K562 (cell line): Measurements from ENCODE around the gene ITGA6. TPM values are rescaled to one million over a fixed set of nuclear protein-coding genes. Genes with fewer than 3 reads are reported as not detected.

Source experiments
- ATAC-seq: fragments of 200-7000 bp; cut with Tn5 transposase; 3 replicates; pipeline ENCODE4 v1.9.1; 2020; ENCODE audit warnings: moderate library complexity
- BruUV-seq: library from RNA; stranded (reverse); fragments of 400-500 nt; replicated peaks from 2 replicates; lab custom pipeline; 2021; lab: Mats Ljungman, UMichigan
- CTCF ChIA-PET: fragments of 300-600 bp; formaldehyde crosslinking; extraction: SDS; loops from one replicate; lab custom pipeline; 2021; ENCODE audit warnings: low intra/inter-chr PET ratio; lab: Yijun Ruan, JAX
- POLR2A ChIA-PET: fragments of 300-600, 350-650 bp; sonication (Branson Sonifier 250); formaldehyde crosslinking; extraction: SDS; loops from one replicate; lab custom pipeline; 2021; ENCODE audit warnings: antibody characterized with exemption, inconsistent platforms; lab: Yijun Ruan, JAX
- DNase-seq, 4 experiments: peaks; one replicate each; pipeline versions ENCODE4 v3.0.0 to v3.0.0-alpha.2; 2011 to 2018; ENCODE audit warnings: low spot score in 3 of 4, mixed read lengths in 3 of 4; ENCODE audit errors: extremely low read depth in 1 of 4
- FAIRE-seq: peaks from 2 replicates; lab custom pipeline; 2011; peaks lifted over from hg19 to GRCh38; lab: Jason Lieb, UNC
- H2AFZ ChIP-seq: 2 replicates; pipeline ENCODE4 v1.6.0; 2011; ENCODE audit warnings: low read depth, low read length, control low read depth, inconsistent platforms
- H3K27ac ChIP-seq: fragments of 200-600 bp; 3 replicates; pipeline ENCODE4 v1.8.0; 2011; ENCODE audit warnings: low read depth, mild to moderate bottlenecking, control low read depth, inconsistent platforms, low read length, moderate library complexity, mixed read lengths; ENCODE audit errors: extremely low read depth
- H3K27me3 ChIP-seq, 2 experiments: fragments of 300-600 bp in 1 of 2; 2 replicates in 1 of 2; 3 replicates in 1 of 2; pipeline versions ENCODE4 v1.6.0 to v1.8.0; 2011; ENCODE audit warnings: inconsistent platforms in 2 of 2, low read length in 2 of 2, mild to moderate bottlenecking in 1 of 2, mixed read lengths in 1 of 2, moderate library complexity in 1 of 2; ENCODE audit not compliant: control insufficient read depth in 2 of 2, insufficient read depth in 2 of 2
- H3K36me3 ChIP-seq: fragments of 300-600 bp; 3 replicates; pipeline ENCODE4 v1.8.0; 2011; ENCODE audit warnings: mild to moderate bottlenecking, low read length, inconsistent platforms; ENCODE audit not compliant: control insufficient read depth, insufficient read depth
- H3K4me1 ChIP-seq, 2 experiments: fragments of 200-600 bp in 1 of 2; replicated peaks in 1 of 2; 2 replicates in 1 of 2; 3 replicates in 1 of 2; pipeline versions ENCODE4 v1.5.1 to v1.8.0; 2011; ENCODE audit warnings: inconsistent platforms in 2 of 2, low read length in 2 of 2, mild to moderate bottlenecking in 1 of 2, mixed read lengths in 1 of 2, moderate library complexity in 1 of 2; ENCODE audit not compliant: control insufficient read depth in 2 of 2, insufficient read depth in 2 of 2
- H3K4me2 ChIP-seq: 2 replicates; pipeline ENCODE4 v1.6.1; 2011; ENCODE audit warnings: low read length, control low read depth, inconsistent platforms, mixed read lengths; ENCODE audit not compliant: insufficient read depth
- H3K4me3 ChIP-seq: fragments of 200-600 bp; sonication (generic), shearing (Covaris generic); 2 replicates; pipeline ENCODE4 v1.5.1; 2016; ENCODE audit warnings: control low read depth, inconsistent platforms
- H3K79me2 ChIP-seq: fragments of 200-600 bp; 3 replicates; pipeline ENCODE4 v1.8.0; 2011; ENCODE audit warnings: low read length, inconsistent platforms; ENCODE audit not compliant: control insufficient read depth, insufficient read depth
- H3K9ac ChIP-seq, 2 experiments: 2 replicates each; pipeline versions ENCODE4 v1.6.0 to v1.6.1; 2011; ENCODE audit warnings: low read depth in 2 of 2, low read length in 2 of 2, control low read depth in 1 of 2, inconsistent platforms in 1 of 2, mild to moderate bottlenecking in 1 of 2, mixed read lengths in 1 of 2; ENCODE audit not compliant: insufficient read depth in 1 of 2
- H3K9me1 ChIP-seq: one replicate; pipeline ENCODE4 v1.6.0; 2011; ENCODE audit warnings: inconsistent platforms, mild to moderate bottlenecking, low read length, moderate library complexity; ENCODE audit not compliant: control insufficient read depth, insufficient read depth
- H3K9me3 ChIP-seq: replicated peaks from 2 replicates; pipeline ENCODE4 v1.5.1; 2011; ENCODE audit warnings: low read depth, low read length, inconsistent platforms; ENCODE audit not compliant: control insufficient read depth, insufficient read depth
- H4K20me1 ChIP-seq: replicated peaks from 2 replicates; pipeline ENCODE4 v1.6.1; 2011; ENCODE audit warnings: low read length, inconsistent platforms, mixed read lengths; ENCODE audit not compliant: control insufficient read depth, insufficient read depth
- BRD9 ChIP-seq: fragments of 450-650 bp; IDR thresholded peaks from 2 replicates; pipeline ENCODE4 v1.6.1; 2018; ENCODE audit warnings: low read depth; ENCODE audit not compliant: partially characterized antibody
- CHD2 ChIP-seq: IDR thresholded peaks from 2 replicates; pipeline ENCODE4 v1.6.1; 2011; ENCODE audit warnings: low read depth, low read length
- FOXM1 ChIP-seq, 2 experiments: fragments of 450-650 bp in 1 of 2; sonication (generic) in 1 of 2; formaldehyde crosslinking in 1 of 2; IDR thresholded peaks; 2 replicates each; pipeline versions ENCODE4 v1.6.1 to v1.9.0; 2017 to 2022; ENCODE audit warnings: low read depth in 2 of 2, mild to moderate bottlenecking in 2 of 2, missing genetic modification reagents in 1 of 2, moderate library complexity in 1 of 2
- GABPB1 ChIP-seq: sonication (generic); formaldehyde crosslinking; IDR thresholded peaks from 2 replicates; pipeline ENCODE4 v1.8.0; 2022; ENCODE audit warnings: mild to moderate bottlenecking, missing genetic modification reagents
- GTF2E2 ChIP-seq: fragments of 200-800 bp; sonication (Bioruptor generic); IDR thresholded peaks from 2 replicates; pipeline ENCODE4 v1.6.1; 2016; ENCODE audit warnings: missing genetic modification characterization, missing compliant biosample characterization
- IRF2 ChIP-seq: sonication (generic); formaldehyde crosslinking; IDR thresholded peaks from 2 replicates; pipeline ENCODE4 v1.8.1; 2022; ENCODE audit warnings: mild to moderate bottlenecking, missing genetic modification reagents
- NBN ChIP-seq: fragments of 450-650 bp; IDR thresholded peaks from 2 replicates; pipeline ENCODE4 v1.6.1; 2016; ENCODE audit warnings: low read depth, mild to moderate bottlenecking
- NR2C2 ChIP-seq, 2 experiments: fragments of 200-800 bp in 1 of 2; sonication (Bioruptor generic) in 1 of 2; sonication (generic) in 1 of 2; formaldehyde crosslinking in 1 of 2; IDR thresholded peaks; 2 replicates each; pipeline versions ENCODE4 v1.6.1 to v1.8.0; 2016 to 2022; ENCODE audit warnings: mild to moderate bottlenecking in 1 of 2, missing compliant biosample characterization in 1 of 2, missing genetic modification characterization in 1 of 2, missing genetic modification reagents in 1 of 2
- PML ChIP-seq: IDR thresholded peaks from 2 replicates; pipeline ENCODE4 v1.6.1; 2012; ENCODE audit warnings: low read length, inconsistent platforms
- SUPT5H ChIP-seq: fragments of 450-650 bp; IDR thresholded peaks from 2 replicates; pipeline ENCODE4 v1.6.1; 2016
- U2AF1 ChIP-seq: fragments of 200-400 bp; formaldehyde crosslinking; optimal IDR thresholded peaks from 2 replicates; pipeline ENCODE3; 2017; ENCODE audit warnings: mild to moderate bottlenecking, low read depth, low read length, moderate library complexity
- ZKSCAN8 ChIP-seq: fragments of 200-800 bp; sonication (Bioruptor generic); IDR thresholded peaks from 2 replicates; pipeline ENCODE4 v1.6.1; 2016; ENCODE audit warnings: missing genetic modification characterization, missing compliant biosample characterization
- ZNF165 ChIP-seq: fragments of 250-450 bp; sonication (Bioruptor Pico); IDR thresholded peaks from 2 replicates; pipeline ENCODE4 v1.4.0; 2020; ENCODE audit warnings: borderline replicate concordance
- ZNF507 ChIP-seq: conservative IDR thresholded peaks from 2 replicates; pipeline ENCODE4 v1.6.1; 2017; ENCODE audit warnings: missing genetic modification characterization, missing compliant biosample characterization
- ZNF586 ChIP-seq: fragments of 450-650 bp; formaldehyde crosslinking; conservative IDR thresholded peaks from 2 replicates; pipeline ENCODE4 v1.4.0; 2020; ENCODE audit warnings: mild to moderate bottlenecking, moderate library complexity
- ZSCAN29 ChIP-seq: fragments of 450-650 bp; IDR thresholded peaks from 2 replicates; pipeline ENCODE4 v1.6.1; 2017
- ZZZ3 ChIP-seq: fragments of 450-650 bp; IDR thresholded peaks from 2 replicates; pipeline ENCODE4 v1.6.1; 2016; ENCODE audit warnings: antibody characterized with exemption, mild to moderate bottlenecking, moderate library complexity
- WGBS: fragments of 100-300 bp; shearing (Covaris generic); methylation state at CpG from one replicate; pipeline ENCODE4 v1.1.6; 2016; ENCODE audit warnings: low coverage, mixed read lengths; ENCODE audit not compliant: insufficient coverage; ENCODE audit errors: missing lambda C conversion rate; 5-methylcytosine and 5-hydroxymethylcytosine counted together
- in situ Hi-C: fragments of 300-500 bp; cut with MboI; formaldehyde crosslinking; loops from 4 replicates; pipeline ENCODE4 v1.15.0; 2018; ENCODE audit warnings: inconsistent platforms, mixed read lengths
- intact Hi-C: fragments of 100-400 bp; cut with micrococcal nuclease; formaldehyde crosslinking; loops from 2 replicates; pipeline ENCODE4 v1.14.2; 2022
- polyA plus RNA-seq, 8 experiments: library from polyadenylated mRNA; depleted of rRNA in 4 of 8; stranded (reverse) in 5 of 8; unstranded in 3 of 8; fragments of >200 nt; fragmentation: Nextera tagmentation in 2 of 8; fragmentation: Illumina TruSeq in 1 of 8; extraction: Ambion mirVana in 2 of 8; extraction: Trizol in 1 of 8; gene quantifications; 2 replicates each; pipeline versions ENCODE4 v1.2.1 to v1.2.3, GENCODE V29; 2011 to 2014; ENCODE audit warnings: inconsistent platforms in 1 of 8, missing spikeins in 1 of 8
- total RNA-seq, 7 experiments: library from RNA; depleted of rRNA in 6 of 7; stranded (reverse); fragments of >200 nt in 6 of 7; fragmentation: Illumina TruSeq in 2 of 7; extraction: Trizol in 2 of 7; gene quantifications; 2 replicates each; pipeline versions ENCODE4 v1.2.1 to v1.2.3, GENCODE V29; 2011 to 2021; ENCODE audit warnings: low replicate concordance in 1 of 7
- TF ChIP-seq, protein P1 (sequence below): fragments of 250-450 bp; sonication (Bioruptor Pico); IDR thresholded peaks from 2 replicates; pipeline ENCODE4 v1.4.0; 2020
- TF ChIP-seq, protein P2 (sequence below): fragments of 250-450 bp; sonication (Bioruptor Pico); IDR thresholded peaks from 2 replicates; pipeline ENCODE4 v1.4.0; 2020; ENCODE audit warnings: mild to moderate bottlenecking, moderate library complexity, borderline replicate concordance

The ITGA6 gene
- total and polyA plus RNA-seq, 9 of the 15 experiments (the other 6 are each of a cell fraction or from before 2014, with no cell fraction given) = 0.01 to 0.29 (median 0.05) TPM; not detected in 5

DNA sequence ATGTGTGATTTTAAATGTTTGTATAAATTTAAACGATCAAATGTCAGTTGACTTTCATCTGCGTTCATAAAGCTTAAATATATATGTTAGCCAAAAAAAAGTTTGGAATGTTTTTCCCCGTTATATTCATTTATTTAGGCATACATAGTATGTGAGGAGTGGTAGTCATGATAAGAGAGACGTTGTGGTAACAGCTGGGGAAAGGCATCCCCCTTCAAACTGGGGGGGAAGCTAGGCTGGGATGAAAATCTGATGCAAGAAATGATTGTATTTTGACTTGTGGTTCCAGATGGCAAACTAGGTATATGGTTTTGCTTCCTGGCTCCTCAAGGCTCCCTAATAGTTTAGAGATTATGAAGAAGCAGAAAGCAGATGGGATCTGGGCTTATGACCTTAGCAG, 30.1 kb downstream of the ITGA6 start (continued):
- TF ChIP-seq, protein P1, sequence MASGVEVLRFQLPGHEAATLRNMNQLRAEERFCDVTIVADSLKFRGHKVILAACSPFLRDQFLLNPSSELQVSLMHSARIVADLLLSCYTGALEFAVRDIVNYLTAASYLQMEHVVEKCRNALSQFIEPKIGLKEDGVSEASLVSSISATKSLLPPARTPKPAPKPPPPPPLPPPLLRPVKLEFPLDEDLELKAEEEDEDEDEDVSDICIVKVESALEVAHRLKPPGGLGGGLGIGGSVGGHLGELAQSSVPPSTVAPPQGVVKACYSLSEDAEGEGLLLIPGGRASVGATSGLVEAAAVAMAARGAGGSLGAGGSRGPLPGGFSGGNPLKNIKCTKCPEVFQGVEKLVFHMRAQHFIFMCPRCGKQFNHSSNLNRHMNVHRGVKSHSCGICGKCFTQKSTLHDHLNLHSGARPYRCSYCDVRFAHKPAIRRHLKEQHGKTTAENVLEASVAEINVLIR (CRISPR knock-in tag) = no peak
- TF ChIP-seq, protein P2, sequence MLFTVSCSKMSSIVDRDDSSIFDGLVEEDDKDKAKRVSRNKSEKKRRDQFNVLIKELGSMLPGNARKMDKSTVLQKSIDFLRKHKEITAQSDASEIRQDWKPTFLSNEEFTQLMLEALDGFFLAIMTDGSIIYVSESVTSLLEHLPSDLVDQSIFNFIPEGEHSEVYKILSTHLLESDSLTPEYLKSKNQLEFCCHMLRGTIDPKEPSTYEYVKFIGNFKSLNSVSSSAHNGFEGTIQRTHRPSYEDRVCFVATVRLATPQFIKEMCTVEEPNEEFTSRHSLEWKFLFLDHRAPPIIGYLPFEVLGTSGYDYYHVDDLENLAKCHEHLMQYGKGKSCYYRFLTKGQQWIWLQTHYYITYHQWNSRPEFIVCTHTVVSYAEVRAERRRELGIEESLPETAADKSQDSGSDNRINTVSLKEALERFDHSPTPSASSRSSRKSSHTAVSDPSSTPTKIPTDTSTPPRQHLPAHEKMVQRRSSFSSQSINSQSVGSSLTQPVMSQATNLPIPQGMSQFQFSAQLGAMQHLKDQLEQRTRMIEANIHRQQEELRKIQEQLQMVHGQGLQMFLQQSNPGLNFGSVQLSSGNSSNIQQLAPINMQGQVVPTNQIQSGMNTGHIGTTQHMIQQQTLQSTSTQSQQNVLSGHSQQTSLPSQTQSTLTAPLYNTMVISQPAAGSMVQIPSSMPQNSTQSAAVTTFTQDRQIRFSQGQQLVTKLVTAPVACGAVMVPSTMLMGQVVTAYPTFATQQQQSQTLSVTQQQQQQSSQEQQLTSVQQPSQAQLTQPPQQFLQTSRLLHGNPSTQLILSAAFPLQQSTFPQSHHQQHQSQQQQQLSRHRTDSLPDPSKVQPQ = no peak
- TF ChIP-seq SUPT5H = no peak
- no peak for TF ChIP-seq IRF2

DNA sequence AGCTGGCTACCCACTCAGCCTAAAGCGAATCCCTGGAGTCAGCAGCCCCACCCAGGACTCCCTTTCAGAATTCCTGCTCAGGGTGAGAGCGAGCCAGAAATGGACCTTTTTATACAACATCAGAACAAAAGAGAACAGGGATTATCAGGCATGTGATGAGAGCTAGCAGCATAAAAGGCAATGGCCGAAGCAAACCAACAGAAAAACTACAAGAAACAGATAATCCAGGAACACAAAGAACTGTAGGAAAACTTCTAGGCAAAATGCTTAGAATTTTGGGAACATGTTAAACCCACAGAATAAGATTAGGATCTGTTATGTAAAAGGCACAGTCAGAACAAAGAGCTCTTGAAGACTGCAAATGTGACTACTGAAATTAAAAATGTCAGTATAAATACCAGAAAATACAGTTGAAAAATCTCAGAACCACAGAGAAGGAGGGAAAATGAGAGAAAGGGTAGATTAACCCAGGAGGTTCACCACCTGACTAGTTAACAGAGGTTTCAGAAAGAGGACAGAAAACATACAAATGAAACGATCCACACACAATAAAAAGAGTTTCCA, 31.3 kb downstream of the ITGA6 start:
- in situ Hi-C loops = loop anchor here (25.0 kb wide), 1 partner anchor 871 kb away; no protein-coding TSS in a partner anchor
- ChIA-PET CTCF (no interaction called here), POLR2A (no interaction called here)
- Histone ChIP-seq H3K36me3 (no peaks in the 10 kb centered on the region), H3K4me1 (no peaks in the 10 kb centered on the region), H2AFZ (no peak overlapping the region), H3K9me3 (no peaks in the 10 kb centered on the region), H3K27ac (no peak overlapping the region), H3K9me1 (no peaks in the 10 kb centered on the region), H3K79me2 (no peaks in the 10 kb centered on the region), H3K4me3 (no peak overlapping the region), H3K27me3 (peaks cover 2 to 52% of the 10 kb centered on the region in 2 experiments; a peak in 3 of 5 replicates), H4K20me1 (no peaks in the 10 kb centered on the region; the same call in 1 of the 2 replicates), H3K4me2 (no peak overlapping the region), H3K9ac (no peak overlapping the region)
- ATAC-seq (no peak), FAIRE-seq (no peak), DNase-seq (no peak)
- 0% methylated on average over 4 of the region's 4 CpGs for WGBS
- intact Hi-C loops = no loop called here
- no TSS peak for BruUV-seq
- TF ChIP-seq ZSCAN29 = no peak
- no peak for TF ChIP-seq FOXM1 (IDR thresholded peaks at IDR 0.05; ENCODE audit: low read depth)
- TF ChIP-seq FOXM1 (CRISPR knock-in tag; IDR thresholded peaks at IDR 0.05; ENCODE audit: low read depth) = no peak
- TF ChIP-seq NBN = no peak
- TF ChIP-seq BRD9 = no peak
- TF ChIP-seq PML = no peak
- TF ChIP-seq CHD2 = no peak
- no peak for TF ChIP-seq U2AF1
- TF ChIP-seq NR2C2 (CRISPR knock-in tag; IDR thresholded peaks at IDR 0.05) = no peak
- TF ChIP-seq NR2C2 (tag; IDR thresholded peaks at IDR 0.05) = no peak
- TF ChIP-seq GABPB1 (CRISPR knock-in tag) = no peak
- no peak for TF ChIP-seq GTF2E2 (tag)
- TF ChIP-seq ZKSCAN8 (CRISPR knock-in tag) = no peak
- TF ChIP-seq ZZZ3 = no peak
- TF ChIP-seq ZNF507 (tag) = no peak
- TF ChIP-seq ZNF165 (CRISPR knock-in tag) = no peak
- no peak for TF ChIP-seq ZNF586 (CRISPR knock-in tag)
